A549 (cell line): ENCODE results near the gene HELQ. TPM values are rescaled to one million over a fixed set of nuclear protein-coding genes. Genes with fewer than 3 reads are reported as not detected.

Source experiments
- ATAC-seq, 2 experiments: fragments of 200-7000 bp in 1 of 2; fragments of >200 bp in 1 of 2; cut with Nextera tagmentation in 1 of 2; cut with Tn5 transposase in 1 of 2; 3 replicates each; pipeline versions ENCODE4 v1.8.0 to v1.9.1; 2018 to 2020; ENCODE audit warnings: mild to moderate bottlenecking in 1 of 2, moderate library complexity in 1 of 2
- CTCF ChIA-PET: fragments of 300-600 bp; sonication (Branson Sonifier 250); formaldehyde crosslinking; extraction: SDS; loops from one replicate; lab custom pipeline; 2021; ENCODE audit warnings: antibody characterized with exemption, inconsistent platforms; lab: Yijun Ruan, JAX
- POLR2A ChIA-PET: fragments of 350-600 bp; formaldehyde crosslinking; extraction: SDS; loops from one replicate; lab custom pipeline; 2021; ENCODE audit warnings: antibody characterized with exemption, inconsistent platforms; lab: Yijun Ruan, JAX
- DNase-seq, 2 experiments: peaks; one replicate each; pipeline versions ENCODE4 v3.0.0 to v3.0.0-alpha.2; 2011 to 2016; ENCODE audit warnings: low read depth in 1 of 2, low spot score in 1 of 2
- FAIRE-seq: peaks from 2 replicates; lab custom pipeline; 2011; peaks lifted over from hg19 to GRCh38; lab: Jason Lieb, UNC
- H3K27ac ChIP-seq, 2 experiments: fragments of >200 bp; sonication (Bioruptor Twin); formaldehyde crosslinking; 3 replicates each; pipeline ENCODE4 v1.5.1; 2016 to 2017
- H3K4me1 ChIP-seq: fragments of >200 bp; sonication (Bioruptor Twin); formaldehyde crosslinking; 3 replicates; pipeline ENCODE4 v1.6.1; 2016
- H3K4me2 ChIP-seq: fragments of >200 bp; sonication (Bioruptor Twin); formaldehyde crosslinking; 3 replicates; pipeline ENCODE4 v1.6.1; 2016
- H3K4me3 ChIP-seq: fragments of >200 bp; sonication (Bioruptor Twin); formaldehyde crosslinking; 3 replicates; pipeline ENCODE4 v1.5.1; 2016
- H3K9me3 ChIP-seq: fragments of >200 bp; sonication (Bioruptor Twin); formaldehyde crosslinking; 3 replicates; pipeline ENCODE4 v1.6.1; 2016
- ATOH8 ChIP-seq: fragments of 250-450 bp; sonication (Bioruptor Pico); IDR thresholded peaks from 2 replicates; pipeline ENCODE4 v1.5.0; 2020; ENCODE audit warnings: low read depth, mild to moderate bottlenecking, moderate library complexity
- CBX8 ChIP-seq: fragments of 200-600 bp; sonication (generic); IDR thresholded peaks from 2 replicates; pipeline ENCODE4 v1.6.1; 2016
- CHD2 ChIP-seq: fragments of 150-350 bp; IDR thresholded peaks from 2 replicates; pipeline ENCODE4 v1.6.1; 2014; ENCODE audit warnings: low read length; ENCODE audit not compliant: partially characterized antibody
- ESRRA ChIP-seq: fragments of 150-350 bp; IDR thresholded peaks from 2 replicates; pipeline ENCODE4 v1.6.1; 2014; ENCODE audit warnings: mild to moderate bottlenecking, low read length, borderline replicate concordance
- FOSL2 ChIP-seq, 2 experiments: fragments of 450-650 bp in 1 of 2; fragments of >200 bp in 1 of 2; sonication (Bioruptor Twin) in 1 of 2; formaldehyde crosslinking; IDR thresholded peaks; 2 replicates each; pipeline versions ENCODE4 v1.5.0 to v1.6.1; 2016 to 2020; ENCODE audit warnings: mild to moderate bottlenecking in 1 of 2, moderate library complexity in 1 of 2
- GATA3 ChIP-seq: IDR thresholded peaks from 2 replicates; pipeline ENCODE4 v1.6.1; 2012; ENCODE audit warnings: borderline replicate concordance
- HDAC2 ChIP-seq: fragments of 200-600 bp; sonication (generic); IDR thresholded peaks from 2 replicates; pipeline ENCODE4 v1.6.1; 2016
- HOXB13 ChIP-seq: fragments of 250-450 bp; sonication (Bioruptor Pico); IDR thresholded peaks from 2 replicates; pipeline ENCODE4 v1.5.0; 2020; ENCODE audit warnings: low read depth, mild to moderate bottlenecking, moderate library complexity
- JUN ChIP-seq, 2 experiments: fragments of >200 bp; sonication (Bioruptor Twin); formaldehyde crosslinking; IDR thresholded peaks; 2 replicates in 1 of 2; 3 replicates in 1 of 2; pipeline ENCODE4 v1.6.1; 2016 to 2017
- KDM1A ChIP-seq: fragments of 200-600 bp; sonication (generic); IDR thresholded peaks from 2 replicates; pipeline ENCODE4 v1.6.1; 2016; ENCODE audit warnings: low read depth, mild to moderate bottlenecking
- KDM5A ChIP-seq: fragments of 200-600 bp; sonication (generic); IDR thresholded peaks from 2 replicates; pipeline ENCODE4 v1.6.1; 2016; ENCODE audit warnings: antibody characterized with exemption, mild to moderate bottlenecking
- NR3C1 ChIP-seq: fragments of >200 bp; sonication (Bioruptor Twin); formaldehyde crosslinking; IDR thresholded peaks from 3 replicates; pipeline ENCODE4 v1.6.1; 2017
- PHF8 ChIP-seq: fragments of 200-600 bp; sonication (generic); IDR thresholded peaks from 2 replicates; pipeline ENCODE4 v1.6.1; 2016; ENCODE audit warnings: low read depth, mild to moderate bottlenecking, antibody characterized with exemption, moderate library complexity, borderline replicate concordance
- POLR2A ChIP-seq: IDR thresholded peaks from 2 replicates; pipeline ENCODE4 v1.6.1; 2012; ENCODE audit warnings: mild to moderate bottlenecking, low read length
- RCOR1 ChIP-seq: fragments of 150-350 bp; IDR thresholded peaks from 2 replicates; pipeline ENCODE4 v1.6.1; 2014; ENCODE audit warnings: antibody characterized with exemption, low read length, low read depth
- REST ChIP-seq: fragments of 200-600 bp; sonication (generic); IDR thresholded peaks from 2 replicates; pipeline ENCODE4 v1.6.1; 2016; ENCODE audit warnings: antibody characterized with exemption, mild to moderate bottlenecking, moderate library complexity
- RFX5 ChIP-seq: fragments of 450-650 bp; IDR thresholded peaks from 2 replicates; pipeline ENCODE4 v1.7.1; 2014; ENCODE audit warnings: antibody characterized with exemption, mild to moderate bottlenecking, moderate library complexity
- RNF2 ChIP-seq: fragments of 200-600 bp; sonication (generic); IDR thresholded peaks from 2 replicates; pipeline ENCODE4 v1.6.1; 2016; ENCODE audit warnings: low read depth, mild to moderate bottlenecking, antibody characterized with exemption, moderate library complexity, borderline replicate concordance
- SMC3 ChIP-seq: fragments of >200 bp; sonication (Bioruptor Twin); formaldehyde crosslinking; IDR thresholded peaks from 3 replicates; pipeline ENCODE4 v1.6.1; 2018; ENCODE audit warnings: inconsistent platforms
- SREBF2 ChIP-seq: fragments of 450-650 bp; IDR thresholded peaks from 2 replicates; pipeline ENCODE4 v1.6.1; 2014; ENCODE audit warnings: mild to moderate bottlenecking, moderate library complexity
- WGBS: methylation state at CpG from one replicate; pipeline ENCODE4 v1.1.6; 2017; ENCODE audit errors: missing lambda C conversion rate; 5-methylcytosine and 5-hydroxymethylcytosine counted together
- polyA plus RNA-seq, 4 experiments: library from polyadenylated mRNA; depleted of rRNA in 3 of 4; stranded (reverse); fragments of >200 nt; fragmentation: RNase III in 1 of 4; extraction: RNeasy Plus Mini Kit Qiagen cat#74134 plus additional on column Dnase treatment in 1 of 4; gene quantifications; 2 replicates in 3 of 4; 3 replicates in 1 of 4; pipeline ENCODE4 v1.2.3, GENCODE V29; 2011 to 2017
- TF ChIP-seq, protein P1 (sequence below): fragments of >200 bp; sonication (Bioruptor Twin); formaldehyde crosslinking; IDR thresholded peaks from 2 replicates; pipeline ENCODE4 v1.6.1; 2016
- TF ChIP-seq, protein P2 (sequence below): IDR thresholded peaks from 2 replicates; pipeline ENCODE4 v1.6.1; 2012

Gene HELQ
- polyA plus RNA-seq, 2 of the 4 experiments (the other 2 are of a cell fraction): 5.1 to 7.3 TPM

DNA sequence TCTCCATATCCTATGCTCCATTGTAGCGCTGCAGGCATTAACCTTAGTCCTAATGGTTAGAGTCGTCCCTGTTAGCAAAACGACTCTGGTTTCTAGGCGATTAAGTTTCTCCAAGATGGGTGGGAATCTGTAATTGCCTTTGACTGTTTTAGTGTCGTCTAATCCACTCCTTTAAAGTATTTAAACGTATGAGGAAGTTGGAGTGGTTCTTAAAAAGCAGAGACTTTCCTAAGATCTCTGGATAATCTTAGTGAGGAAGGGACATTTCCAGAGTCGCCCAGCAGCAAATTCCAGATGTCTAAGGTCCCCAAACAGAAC is 520 bp upstream of the HELQ start:
- peak overlapping the region; percentile 88 for H3K4me3 ChIP-seq
- FAIRE-seq (no peak), ATAC-seq (no peak), DNase-seq (no peak)
- H3K27ac ChIP-seq: peak overlapping the region; percentile 90 to 92
- no peak for TF ChIP-seq SMC3
- peak; percentile 71 for TF ChIP-seq KDM5A
- no peak for TF ChIP-seq PHF8
- TF ChIP-seq, protein P1, sequence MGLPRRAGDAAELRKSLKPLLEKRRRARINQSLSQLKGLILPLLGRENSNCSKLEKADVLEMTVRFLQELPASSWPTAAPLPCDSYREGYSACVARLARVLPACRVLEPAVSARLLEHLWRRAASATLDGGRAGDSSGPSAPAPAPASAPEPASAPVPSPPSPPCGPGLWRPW: no peak
- TF ChIP-seq JUN (IDR thresholded peaks at IDR 0.05): 0 out of 5 replicates have a peak, but pooled peaks of 1 of the 2 experiments have one; percentile 11
- WGBS: under 1% methylated on average over 7 of the region's 7 CpGs
- peaks cover 20% of the 10 kb centered on the region; the same call in 2 of the 3 replicates for H3K4me1 ChIP-seq
- POLR2A ChIA-PET: interaction anchor here (0.9 to 2.9 kb wide), 4 partner anchors 29 to 172 kb away, joined by 3 to 13 read pairs (median 4); partner anchors contain the start of genes ABRAXAS1 and COQ2
- CTCF ChIA-PET: interaction anchor here (0.8 kb wide), 1 partner anchor 13 kb away, joined by 3 read pairs; no protein-coding TSS in a partner anchor
- H3K4me2 ChIP-seq: peak overlapping the region; percentile 86
- no peaks in the 10 kb centered on the region for H3K9me3 ChIP-seq

DNA sequence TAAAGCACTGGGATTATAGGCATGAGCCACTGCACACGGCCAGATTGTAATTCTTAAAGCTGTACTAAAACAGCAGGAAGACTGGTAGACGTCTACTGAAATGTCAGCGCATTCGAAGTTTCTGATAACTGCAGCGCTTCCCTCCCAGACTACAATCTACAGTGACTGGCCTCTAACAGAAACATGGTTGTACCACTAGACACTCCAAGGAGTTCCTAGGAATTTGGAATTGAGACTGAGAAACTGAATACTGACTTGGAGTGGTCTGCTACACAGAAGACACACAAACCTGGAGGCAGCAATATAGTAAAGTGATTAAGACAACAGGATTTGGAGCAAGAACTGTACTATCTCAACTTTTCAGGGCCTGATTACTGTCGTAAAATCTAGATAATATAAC is 937 bp downstream of the HELQ start:
- ATAC-seq: no peak
- Histone ChIP-seq H3K27ac (peak overlapping the region; percentile 90 to 92), H3K4me2 (peak overlapping the region; percentile 98), H3K4me1 (peaks cover 20% of the 10 kb centered on the region; the same call in 2 of the 3 replicates), H3K9me3 (no peaks in the 10 kb centered on the region), H3K4me3 (peak overlapping the region; percentile 88)
- TF ChIP-seq KDM1A (no peak), NR3C1 (no peak), POLR2A (no peak), RNF2 (no peak), RCOR1 (no peak), ESRRA (no peak), CHD2 (no peak), RFX5 (no peak), GATA3 (no peak), FOSL2 (IDR thresholded peaks at IDR 0.05) (no peak), FOSL2 (CRISPR knock-in tag; IDR thresholded peaks at IDR 0.05) (no peak), ATOH8 (no peak), HDAC2 (no peak), JUN (IDR thresholded peaks at IDR 0.05) (no peak), SREBF2 (no peak), REST (no peak), KDM5A (no peak), HOXB13 (CRISPR knock-in tag) (no peak), CBX8 (no peak)
- TF ChIP-seq, protein P2, sequence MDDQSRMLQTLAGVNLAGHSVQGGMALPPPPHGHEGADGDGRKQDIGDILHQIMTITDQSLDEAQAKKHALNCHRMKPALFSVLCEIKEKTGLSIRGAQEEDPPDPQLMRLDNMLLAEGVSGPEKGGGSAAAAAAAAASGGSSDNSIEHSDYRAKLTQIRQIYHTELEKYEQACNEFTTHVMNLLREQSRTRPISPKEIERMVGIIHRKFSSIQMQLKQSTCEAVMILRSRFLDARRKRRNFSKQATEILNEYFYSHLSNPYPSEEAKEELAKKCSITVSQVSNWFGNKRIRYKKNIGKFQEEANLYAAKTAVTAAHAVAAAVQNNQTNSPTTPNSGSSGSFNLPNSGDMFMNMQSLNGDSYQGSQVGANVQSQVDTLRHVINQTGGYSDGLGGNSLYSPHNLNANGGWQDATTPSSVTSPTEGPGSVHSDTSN: no peak
- TF ChIP-seq, protein P1: no peak
- CTCF ChIA-PET: no interaction called here
- no peak for FAIRE-seq
- POLR2A ChIA-PET: interaction anchor here (2.9 kb wide), 1 partner anchor 170 kb away, joined by 13 read pairs; the partner anchor contains the start of gene COQ2
- DNase-seq: no peak
- WGBS: 66% methylated on average over 6 of the region's 6 CpGs
